Ascending aorta (tissue), 2 donors: ENCODE results near the gene TEKT5. TPM values are rescaled to one million over a fixed set of nuclear protein-coding genes. Genes with fewer than 3 reads are reported as not detected.
"Not testable (repeated sequence)": the region's sequence is repeated elsewhere in the genome, so short reads cannot be mapped to it uniquely, and the experiment has no call there.

Experiments
- DNase-seq, 2 donors: peaks; one replicate each; pipeline ENCODE4 v3.0.0-alpha.2; 2019; ENCODE audit warnings: low spot score in 2 of 2
- H3K27ac ChIP-seq, 2 donors: fragments of 200-600 bp; sonication (generic); one replicate each; pipeline ENCODE4 v1.5.1; 2016 to 2017; ENCODE audit warnings: mild to moderate bottlenecking in 1 of 2
- H3K27me3 ChIP-seq: fragments of 200-600 bp; sonication (generic); one replicate; pipeline ENCODE4 v1.5.1; 2017
- H3K36me3 ChIP-seq, 2 donors: fragments of 200-600 bp; sonication (generic); one replicate each; pipeline ENCODE4 v1.5.1; 2016
- H3K4me1 ChIP-seq, 2 donors: fragments of 200-600 bp; sonication (generic); one replicate each; pipeline ENCODE4 v1.5.1; 2016 to 2017; ENCODE audit warnings: mild to moderate bottlenecking in 1 of 2
- H3K4me3 ChIP-seq, 2 donors: fragments of 200-600 bp; sonication (generic); one replicate each; pipeline ENCODE4 v1.5.1; 2016 to 2017; ENCODE audit warnings: mild to moderate bottlenecking in 1 of 2
- H3K9me3 ChIP-seq, 2 donors: fragments of 200-600 bp; sonication (generic); one replicate each; pipeline ENCODE4 v1.5.1; 2016
- CTCF ChIP-seq, 3 experiments: fragments of 200-600 bp in 2 of 3; fragments of 450-650 bp in 1 of 3; sonication (generic) in 2 of 3; IDR thresholded peaks; one replicate each; pipeline ENCODE4 v1.5.1; 2016 to 2019; ENCODE audit warnings: antibody characterized with exemption in 3 of 3, mild to moderate bottlenecking in 1 of 3, moderate library complexity in 1 of 3
- intact Hi-C: fragments of 100-400 bp; cut with DNase I; formaldehyde crosslinking; loops from one replicate; pipeline ENCODE4 v1.15.1; 2023
- total RNA-seq: library from RNA; depleted of rRNA; stranded (reverse); fragments of >200 nt; gene quantifications from one replicate; pipeline ENCODE4 v1.1.0, GENCODE V29; 2016

TEKT5 gene
- total RNA-seq, 1 donor from 2014 or later = not detected

GRCh38 chr16:10624527-10624926 is 70.2 kb downstream of the TEKT5 start:
- H3K36me3 ChIP-seq = no peaks in the 10 kb centered on the region
- no peak for DNase-seq
- TF ChIP-seq CTCF (IDR thresholded peaks at IDR 0.05) = no peak
- H3K9me3 ChIP-seq = no peaks in the 10 kb centered on the region
- H3K4me3 ChIP-seq = no peak overlapping the region
- H3K27me3 ChIP-seq = no peaks in the 10 kb centered on the region
- H3K4me1 ChIP-seq = no peaks in the 10 kb centered on the region
- intact Hi-C loops = no loop called here
- no peak overlapping the region for H3K27ac ChIP-seq

DNA sequence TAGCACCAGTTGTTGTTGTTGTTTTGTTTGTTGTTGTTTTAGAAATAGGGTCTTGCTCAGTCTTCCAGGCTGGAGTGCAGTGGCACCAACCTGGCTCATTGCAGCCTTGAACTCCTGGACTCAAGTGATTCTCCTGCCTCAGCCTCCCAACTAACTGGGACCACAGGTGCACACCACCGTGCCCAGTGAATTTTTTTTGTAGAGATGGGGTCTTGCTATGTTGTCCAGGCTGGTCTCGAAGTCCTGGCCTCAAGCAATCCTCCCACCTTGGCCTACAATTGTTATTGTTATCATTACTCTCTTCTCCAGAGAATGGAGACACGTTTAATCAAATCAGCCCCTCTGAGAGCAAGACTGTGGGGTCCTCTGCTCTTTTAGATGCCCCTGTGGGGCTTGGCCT is 71.7 kb downstream of the TEKT5 start:
- H3K9me3 ChIP-seq = no peaks in the 10 kb centered on the region
- no peaks in the 10 kb centered on the region for H3K36me3 ChIP-seq
- no peaks in the 10 kb centered on the region for H3K4me1 ChIP-seq
- TF ChIP-seq CTCF (IDR thresholded peaks at IDR 0.05) = no peak
- no peak overlapping the region for H3K4me3 ChIP-seq
- no peak overlapping the region for H3K27ac ChIP-seq
- no peak for DNase-seq
- intact Hi-C loops = no loop called here
- no peaks in the 10 kb centered on the region for H3K27me3 ChIP-seq

DNA sequence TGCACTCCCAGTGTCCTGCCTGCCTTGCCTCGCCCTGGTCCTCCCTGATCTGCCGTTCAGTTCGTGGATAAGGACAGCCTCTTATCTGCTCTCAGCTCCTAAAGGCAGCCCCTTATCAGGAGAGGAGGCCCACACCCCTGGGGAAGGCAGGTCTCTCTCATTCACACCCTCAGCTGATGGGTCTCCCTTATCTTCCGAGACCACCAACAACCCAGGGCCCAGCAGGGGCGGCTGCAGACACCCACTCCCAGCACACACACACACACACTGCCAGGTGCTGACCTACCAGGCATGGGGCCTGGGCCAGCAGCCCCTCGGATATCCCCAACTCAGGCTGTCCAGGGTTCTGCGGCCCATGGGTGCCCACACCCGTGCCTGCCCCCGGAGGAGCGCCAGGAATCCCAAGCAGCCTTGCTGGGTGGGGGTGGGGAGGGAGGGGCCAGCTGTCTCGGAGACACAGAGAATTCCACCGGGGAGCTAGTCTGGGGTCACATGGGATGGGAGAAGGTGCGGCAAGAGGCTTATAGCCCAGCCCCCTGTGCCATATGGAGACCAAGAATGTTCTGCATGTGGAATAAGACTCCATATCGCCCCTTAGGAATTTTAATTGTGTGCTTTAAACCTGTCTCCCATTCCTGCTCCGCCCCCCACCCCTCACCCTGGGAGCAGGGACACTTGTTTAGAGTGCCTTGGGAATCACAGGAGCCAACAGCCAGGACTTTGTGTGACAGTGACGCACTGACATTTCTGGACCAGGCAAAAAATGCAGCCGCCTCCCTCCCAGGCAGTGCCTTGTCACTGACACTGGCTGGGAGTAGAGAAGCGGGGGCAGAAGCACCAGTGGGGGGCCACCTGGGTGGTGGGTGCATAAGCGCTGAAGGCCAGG is 72.5 kb downstream of the TEKT5 start:
- Histone ChIP-seq H3K9me3 (no peaks in the 10 kb centered on the region), H3K27ac (no peak overlapping the region), H3K36me3 (no peaks in the 10 kb centered on the region), H3K4me3 (no peak overlapping the region), H3K4me1 (no peaks in the 10 kb centered on the region), H3K27me3 (no peaks in the 10 kb centered on the region)
- DNase-seq = no peak
- intact Hi-C loops = no loop called here
- no peak for TF ChIP-seq CTCF (IDR thresholded peaks at IDR 0.05)

DNA sequence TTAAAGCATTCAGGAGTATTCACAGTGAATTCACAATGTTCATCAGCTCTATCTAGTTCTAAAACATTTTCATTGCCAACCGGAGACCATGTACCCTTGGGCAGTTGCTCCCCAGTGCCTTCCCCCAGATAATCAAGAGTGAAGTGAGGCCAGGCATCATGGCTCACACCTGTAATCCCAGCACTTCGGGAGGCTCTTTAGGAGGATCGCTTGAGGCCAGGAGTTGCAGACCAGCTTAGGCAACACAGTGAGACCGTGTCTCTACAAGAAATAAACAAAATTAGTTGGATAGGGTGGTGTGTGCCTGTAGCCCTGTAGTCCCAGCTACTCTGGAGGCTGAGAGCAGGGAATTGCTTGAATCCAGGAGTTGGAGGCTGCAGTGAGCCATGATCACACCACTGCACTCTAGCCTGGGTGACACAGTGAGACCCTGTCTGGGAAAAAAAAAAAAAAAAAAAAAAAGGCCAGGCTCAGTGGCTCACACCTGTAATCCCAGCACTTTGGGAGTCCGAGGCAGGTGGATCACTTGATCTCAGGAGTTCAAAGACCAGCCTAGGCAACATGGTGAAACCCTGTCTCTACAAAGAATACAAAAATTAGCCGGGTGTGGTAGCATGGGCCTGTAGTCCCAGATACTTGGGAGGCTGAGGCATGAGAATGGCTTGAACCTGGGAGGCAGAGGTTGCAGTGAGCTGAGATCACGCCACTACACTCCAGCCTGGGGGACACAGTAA is 73.3 kb downstream of the TEKT5 start:
- H3K4me1 ChIP-seq, H3K4me3 ChIP-seq, H3K27ac ChIP-seq, H3K9me3 ChIP-seq, H3K36me3 ChIP-seq, DNase-seq, intact Hi-C loops, H3K27me3 ChIP-seq: not testable (repeated sequence)

DNA sequence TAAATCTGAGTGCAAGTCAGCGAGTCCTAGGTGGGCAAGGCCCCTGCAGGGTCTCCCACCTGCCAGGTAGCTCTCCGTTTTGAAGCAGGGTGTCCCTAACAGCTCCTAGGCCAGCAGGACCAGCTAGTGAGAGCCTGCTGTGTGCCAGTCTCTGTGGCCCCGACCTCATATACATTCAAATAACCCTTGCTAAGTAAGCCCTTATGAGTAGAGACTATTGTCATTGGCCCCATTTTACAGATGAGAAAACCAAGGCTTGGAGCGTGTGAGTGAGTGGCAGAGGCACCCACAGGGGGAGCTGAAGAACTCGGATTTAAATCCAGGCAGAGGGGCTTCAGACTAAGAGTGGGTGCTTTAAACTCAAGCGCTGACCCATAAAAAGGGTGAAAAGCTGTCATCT is 74.6 kb downstream of the TEKT5 start:
- no peak for DNase-seq
- H3K36me3 ChIP-seq = no peaks in the 10 kb centered on the region
- no peaks in the 10 kb centered on the region for H3K9me3 ChIP-seq
- intact Hi-C loops = no loop called here
- H3K27ac ChIP-seq = no peak overlapping the region
- no peak overlapping the region for H3K4me3 ChIP-seq
- no peak for TF ChIP-seq CTCF (IDR thresholded peaks at IDR 0.05)
- H3K4me1 ChIP-seq = no peaks in the 10 kb centered on the region
- H3K27me3 ChIP-seq = no peaks in the 10 kb centered on the region

- H3K27ac ChIP-seq = no peak overlapping the region
- H3K9me3 ChIP-seq = no peaks in the 10 kb centered on the region
- H3K36me3 ChIP-seq = no peaks in the 10 kb centered on the region
- H3K4me1 ChIP-seq = no peaks in the 10 kb centered on the region
- H3K4me3 ChIP-seq = peak overlapping the region in 1 of 2 donors; percentile 46
- no peaks in the 10 kb centered on the region for H3K27me3 ChIP-seq
- no peak for DNase-seq
- no peak for TF ChIP-seq CTCF (IDR thresholded peaks at IDR 0.05)
- intact Hi-C loops = no loop called here
Observed at GRCh38 chr16:10619271-10619849, 75.4 kb downstream of the TEKT5 start.
